CD4-positive, alpha-beta memory T cell (primary cell): ENCODE measurements around the gene ITLN1. TPM values are rescaled to one million over a fixed set of nuclear protein-coding genes. Genes with fewer than 3 reads are reported as not detected.

Experiments
- CTCF ChIA-PET: fragments of 350-600 bp; sonication (Branson Sonifier 250); formaldehyde crosslinking; loops from one replicate; lab custom pipeline; 2021; ENCODE audit warnings: inconsistent platforms; ENCODE audit not compliant: partially characterized antibody; lab: Charles Lee
- POLR2A ChIA-PET: fragments of 350-600 bp; sonication (Branson Sonifier 250); formaldehyde crosslinking; loops from one replicate; lab custom pipeline; 2021; ENCODE audit not compliant: partially characterized antibody; lab: Charles Lee
- DNase-seq, 5 donors: peaks; one replicate each; pipeline versions ENCODE4 v3.0.0 to v3.0.0-alpha.2; 2020 to 2022; ENCODE audit warnings: mixed read lengths in 1 of 5
- H3K27ac ChIP-seq: one replicate; pipeline ENCODE4 v1.7.0; 2013; ENCODE audit warnings: low read depth, low read length
- H3K27me3 ChIP-seq: 2 replicates; pipeline ENCODE4 v1.7.0; 2013; ENCODE audit warnings: mild to moderate bottlenecking, low read length, moderate library complexity; ENCODE audit not compliant: insufficient read depth
- H3K36me3 ChIP-seq: 2 replicates; pipeline ENCODE4 v1.7.0; 2013; ENCODE audit warnings: mild to moderate bottlenecking, low read length, moderate library complexity; ENCODE audit not compliant: insufficient read depth
- H3K4me1 ChIP-seq: 2 replicates; pipeline ENCODE4 v1.7.0; 2013; ENCODE audit warnings: mild to moderate bottlenecking, low read length, moderate library complexity; ENCODE audit not compliant: insufficient read depth
- H3K4me3 ChIP-seq, 2 donors: one replicate each; pipeline ENCODE4 v1.7.0; 2013; ENCODE audit warnings: low read length in 2 of 2, mild to moderate bottlenecking in 1 of 2
- H3K9me3 ChIP-seq, 2 donors: one replicate each; pipeline ENCODE4 v1.7.0; 2013; ENCODE audit warnings: low read length in 2 of 2, control low read depth in 1 of 2; ENCODE audit not compliant: control insufficient read depth in 1 of 2
- H3K27ac Mint-ChIP-seq, 7 donors: one replicate each; pipeline ENCODE4 v1.8.0; 2020 to 2021; ENCODE audit warnings: mixed read lengths in 7 of 7, mild to moderate bottlenecking in 6 of 7, inconsistent platforms in 3 of 7, moderate library complexity in 3 of 7
- H3K27me3 Mint-ChIP-seq, 2 donors: one replicate each; pipeline ENCODE4 v1.8.0; 2020 to 2021; ENCODE audit warnings: mixed read lengths in 2 of 2
- H3K36me3 Mint-ChIP-seq, 2 donors: one replicate each; pipeline ENCODE4 v1.8.0; 2020 to 2021; ENCODE audit warnings: mixed read lengths in 2 of 2, inconsistent platforms in 1 of 2, mild to moderate bottlenecking in 1 of 2
- H3K4me1 Mint-ChIP-seq, 4 donors: one replicate each; pipeline ENCODE4 v1.8.0; 2020 to 2021; ENCODE audit warnings: mixed read lengths in 4 of 4, mild to moderate bottlenecking in 1 of 4
- H3K4me3 Mint-ChIP-seq, 8 donors: one replicate each; pipeline ENCODE4 v1.8.0; 2020 to 2021; ENCODE audit warnings: mixed read lengths in 8 of 8, mild to moderate bottlenecking in 7 of 8, moderate library complexity in 6 of 8, inconsistent platforms in 3 of 8
- H3K9me3 Mint-ChIP-seq, 8 donors: one replicate each; pipeline ENCODE4 v1.8.0; 2020 to 2021; ENCODE audit warnings: mixed read lengths in 8 of 8, mild to moderate bottlenecking in 5 of 8, inconsistent platforms in 3 of 8, moderate library complexity in 1 of 8
- intact Hi-C: fragments of 100-400 bp; cut with micrococcal nuclease; formaldehyde crosslinking; loops from one replicate; pipeline ENCODE4 v1.15.1; 2023
- polyA plus RNA-seq, 2 donors: library from polyadenylated mRNA; unstranded; fragments of 300-500 nt; fragmentation: Illumina TruSeq; gene quantifications; one replicate each; pipeline ENCODE4 v1.2.3, GENCODE V29; 2021
- total RNA-seq, 2 experiments: library from RNA; stranded (reverse); gene quantifications; one replicate each; pipeline ENCODE4 v1.2.3, GENCODE V29; 2021

ITLN1 gene
- total and polyA plus RNA-seq, 4 experiments from 2014 or later: not detected

DNA sequence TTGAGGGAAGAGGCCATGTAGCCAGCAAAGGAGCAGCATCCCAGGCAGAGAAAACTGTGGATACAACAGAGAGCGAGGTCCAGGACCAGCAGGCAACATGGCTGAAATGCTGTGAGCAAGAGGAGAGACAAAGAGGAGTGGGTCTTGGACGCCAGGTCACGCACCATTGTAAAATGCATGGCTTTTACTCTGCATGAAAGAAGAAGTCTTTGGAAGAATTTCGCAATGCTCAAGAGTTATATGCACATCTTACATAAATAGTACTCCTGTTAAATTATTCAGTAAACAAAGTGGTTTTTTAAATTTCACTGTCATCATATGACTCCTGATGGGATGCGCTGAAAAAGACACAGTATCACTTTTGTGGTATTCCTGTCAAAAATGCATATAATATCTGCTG is 25.8 kb downstream of the ITLN1 start:
- ChIA-PET CTCF (no interaction called here), POLR2A (no interaction called here)
- Histone ChIP-seq H3K9me3 (no peaks in the 10 kb centered on the region), H3K36me3 (no peaks in the 10 kb centered on the region), H3K4me3 (no peak overlapping the region), H3K4me1 (peaks cover 26% of the 10 kb centered on the region), H3K27me3 (no peaks in the 10 kb centered on the region), H3K27ac (no peak overlapping the region)
- Mint-ChIP-seq H3K27me3 (no peaks in the 10 kb centered on the region), H3K27ac (no peak overlapping the region), H3K36me3 (no peaks in the 10 kb centered on the region), H3K4me3 (no peak overlapping the region), H3K9me3 (no peaks in the 10 kb centered on the region), H3K4me1 (peaks cover 5 to 25% (median 15%) of the 10 kb centered on the region in 4 donors)
- DNase-seq: no peak
- intact Hi-C loops: no loop called here

DNA sequence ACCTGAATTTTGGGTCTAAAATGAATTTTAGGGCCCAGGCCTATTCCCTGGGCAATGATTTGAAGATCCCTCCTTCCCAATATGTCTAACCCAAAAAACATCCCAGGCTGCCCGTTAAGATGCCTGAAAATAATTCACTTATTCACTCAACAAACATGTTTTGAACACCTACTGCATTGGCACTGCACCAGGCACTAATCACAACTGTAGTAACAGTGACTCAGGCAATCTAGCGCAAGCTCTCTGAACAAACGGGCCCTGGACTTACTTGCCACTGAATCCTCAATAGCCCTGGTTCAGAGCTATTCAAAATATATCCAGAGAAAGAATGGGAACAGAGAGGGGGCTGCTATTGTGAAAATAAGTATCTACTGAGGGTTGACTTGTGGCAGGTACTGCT is 26.5 kb downstream of the ITLN1 start:
- Histone ChIP-seq H3K27ac (no peak overlapping the region), H3K27me3 (no peaks in the 10 kb centered on the region), H3K4me3 (no peak overlapping the region), H3K9me3 (no peaks in the 10 kb centered on the region), H3K4me1 (peaks cover 26% of the 10 kb centered on the region), H3K36me3 (no peaks in the 10 kb centered on the region)
- intact Hi-C loops: no loop called here
- POLR2A ChIA-PET: no interaction called here
- Mint-ChIP-seq H3K27me3 (no peaks in the 10 kb centered on the region), H3K9me3 (no peaks in the 10 kb centered on the region), H3K4me1 (peaks cover 5 to 19% (median 11%) of the 10 kb centered on the region in 4 donors), H3K36me3 (no peaks in the 10 kb centered on the region), H3K4me3 (no peak overlapping the region), H3K27ac (no peak overlapping the region)
- CTCF ChIA-PET: no interaction called here
- DNase-seq: no peak

DNA sequence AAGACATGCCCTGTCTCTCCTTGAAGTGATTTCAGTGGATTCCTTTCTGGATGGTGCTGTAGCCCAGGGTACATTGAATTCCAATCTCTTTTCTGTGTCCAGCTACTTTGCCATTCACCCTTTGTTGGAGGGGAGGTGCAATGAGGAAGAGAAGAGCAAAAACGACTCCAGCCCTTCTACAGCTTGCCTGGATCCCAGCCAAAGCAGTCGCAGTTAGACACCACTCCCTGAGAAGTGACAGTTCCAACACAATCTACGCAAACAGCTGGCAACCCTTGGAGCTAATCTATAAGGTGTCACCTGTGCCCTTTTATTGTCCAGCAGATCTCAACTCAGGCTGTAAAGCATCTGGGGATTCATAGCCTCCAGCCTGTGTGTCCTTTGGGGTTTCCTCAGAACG is 26.9 kb downstream of the ITLN1 start:
- ChIA-PET POLR2A (no interaction called here), CTCF (no interaction called here)
- H3K27ac Mint-ChIP-seq: peak overlapping the region in 1 of 7 donors; percentile 29
- no peaks in the 10 kb centered on the region for H3K27me3 Mint-ChIP-seq
- H3K9me3 Mint-ChIP-seq: no peaks in the 10 kb centered on the region
- peaks cover 5 to 19% (median 11%) of the 10 kb centered on the region in 4 donors for H3K4me1 Mint-ChIP-seq
- no peaks in the 10 kb centered on the region for H3K36me3 ChIP-seq
- H3K27ac ChIP-seq: no peak overlapping the region
- H3K4me3 Mint-ChIP-seq: no peak overlapping the region
- no peaks in the 10 kb centered on the region for H3K27me3 ChIP-seq
- peaks cover 26% of the 10 kb centered on the region for H3K4me1 ChIP-seq
- intact Hi-C loops: no loop called here
- no peaks in the 10 kb centered on the region for H3K36me3 Mint-ChIP-seq
- no peak overlapping the region for H3K4me3 ChIP-seq
- no peak for DNase-seq
- H3K9me3 ChIP-seq: no peaks in the 10 kb centered on the region

DNA sequence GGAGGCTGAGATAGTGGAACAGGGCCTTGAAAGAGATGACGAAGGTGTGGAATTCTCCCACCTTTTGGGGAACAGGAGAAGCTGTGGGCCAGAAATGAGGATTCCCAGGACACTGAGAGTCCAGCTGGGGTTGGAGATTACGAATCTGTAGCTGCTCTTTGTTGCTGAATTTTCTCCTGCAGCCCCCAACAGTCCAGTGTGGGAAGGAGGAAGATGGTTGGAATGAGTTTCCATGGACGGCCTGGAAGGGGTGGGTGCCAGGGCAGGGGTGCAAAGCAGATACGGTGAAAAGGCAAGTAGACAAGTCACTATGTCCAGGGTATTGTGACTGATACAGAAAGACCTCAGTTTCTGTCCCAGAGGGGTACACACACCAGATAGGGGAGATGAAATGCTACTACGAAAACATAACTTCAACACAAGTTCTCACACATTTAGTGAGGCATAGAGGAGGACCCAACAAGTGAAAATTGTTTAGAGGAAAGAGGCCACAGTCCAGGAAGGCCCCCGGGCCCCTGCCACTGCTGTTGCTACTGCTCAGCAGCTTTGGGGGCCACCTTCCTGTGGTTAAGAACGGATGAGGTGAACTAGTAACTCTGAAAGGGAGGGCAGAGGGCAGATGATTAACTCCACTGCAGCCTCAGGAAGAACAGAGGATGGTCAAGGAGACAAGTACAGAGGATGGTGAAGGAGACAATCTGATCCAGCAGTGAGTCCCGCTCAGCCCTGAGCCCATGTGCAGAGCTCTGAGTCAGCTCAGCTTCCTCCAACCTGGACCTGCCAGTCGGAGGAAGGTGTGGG is 29.6 kb downstream of the ITLN1 start:
- Mint-ChIP-seq H3K36me3 (no peaks in the 10 kb centered on the region), H3K9me3 (no peaks in the 10 kb centered on the region), H3K27me3 (no peaks in the 10 kb centered on the region), H3K27ac (no peak overlapping the region), H3K4me3 (no peak overlapping the region), H3K4me1 (peaks cover 0 to 8% (median 1%) of the 10 kb centered on the region in 4 donors)
- no peaks in the 10 kb centered on the region for H3K36me3 ChIP-seq
- DNase-seq: no peak
- H3K27ac ChIP-seq: no peak overlapping the region
- H3K4me1 ChIP-seq: peaks cover 13% of the 10 kb centered on the region
- intact Hi-C loops: no loop called here
- no peaks in the 10 kb centered on the region for H3K9me3 ChIP-seq
- H3K4me3 ChIP-seq: no peak overlapping the region
- CTCF ChIA-PET: interaction anchor here (2.5 to 7.3 kb wide), 2 partner anchors 20 to 96 kb away, joined by 12 to 43 read pairs; no protein-coding TSS in a partner anchor
- POLR2A ChIA-PET: interaction anchor here (2.3 kb wide), 1 partner anchor 18 kb away, joined by 11 read pairs; no protein-coding TSS in a partner anchor
- H3K27me3 ChIP-seq: no peaks in the 10 kb centered on the region

DNA sequence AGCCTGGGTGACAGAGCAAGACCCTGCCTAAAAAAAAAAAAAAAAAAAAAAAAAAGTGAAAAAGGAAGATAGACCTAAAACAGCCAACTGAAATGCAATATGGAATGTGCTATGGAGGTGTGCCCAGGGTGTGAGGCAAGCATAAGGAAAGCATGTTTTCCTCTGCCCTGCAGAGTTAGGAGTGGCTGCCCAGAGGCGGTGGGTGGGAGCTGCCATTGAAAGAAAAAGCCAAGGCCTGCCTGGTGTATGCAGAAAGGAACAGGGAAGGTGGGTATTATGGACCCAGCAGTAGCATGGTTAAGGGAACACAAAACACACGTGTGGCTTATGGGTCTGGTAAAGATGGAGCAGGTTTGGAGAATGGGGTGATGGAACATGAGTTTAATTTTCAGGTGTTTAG is 31.2 kb downstream of the ITLN1 start:
- H3K27ac ChIP-seq: no peak overlapping the region
- no peak overlapping the region for H3K4me3 Mint-ChIP-seq
- no peaks in the 10 kb centered on the region for H3K36me3 ChIP-seq
- peaks cover 13% of the 10 kb centered on the region for H3K4me1 ChIP-seq
- peaks cover 0 to 2% (median 0%) of the 10 kb centered on the region in 4 donors for H3K4me1 Mint-ChIP-seq
- no peaks in the 10 kb centered on the region for H3K27me3 ChIP-seq
- H3K9me3 Mint-ChIP-seq: no peaks in the 10 kb centered on the region
- peak overlapping the region in 3 of 7 donors; percentile 57 to 75 (median 65) for H3K27ac Mint-ChIP-seq
- no peaks in the 10 kb centered on the region for H3K36me3 Mint-ChIP-seq
- H3K9me3 ChIP-seq: no peaks in the 10 kb centered on the region
- H3K4me3 ChIP-seq: no peak overlapping the region
- no peak for DNase-seq
- intact Hi-C loops: no loop called here
- ChIA-PET POLR2A (interaction anchor here (0.9 to 1.3 kb wide), 2 partner anchors 11 to 17 kb away, joined by 3 to 5 read pairs; no protein-coding TSS in a partner anchor), CTCF (interaction anchor here (0.7 to 7.3 kb wide), 2 partner anchors 18 to 132 kb away, joined by 3 to 43 read pairs; no protein-coding TSS in a partner anchor)
- no peaks in the 10 kb centered on the region for H3K27me3 Mint-ChIP-seq

DNA sequence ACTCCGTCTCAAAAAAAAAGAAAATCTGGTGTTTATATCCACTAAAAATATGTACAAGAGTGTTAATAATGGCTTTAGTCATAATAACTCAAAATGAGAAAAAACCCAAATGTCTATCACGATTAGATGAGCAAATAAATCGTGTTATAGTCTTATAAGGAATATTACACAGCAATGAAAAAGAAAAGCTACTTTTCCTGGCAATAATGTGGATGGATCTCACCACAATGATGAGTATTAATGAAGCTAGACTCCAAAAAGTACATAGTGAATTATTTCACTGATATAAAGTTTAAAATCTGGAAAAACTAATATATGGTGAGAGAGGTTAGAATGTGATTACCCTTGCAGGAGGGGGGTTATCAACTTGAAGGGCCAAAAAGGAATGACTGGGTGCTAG is 32.0 kb downstream of the ITLN1 start:
- intact Hi-C loops: no loop called here
- Histone ChIP-seq H3K36me3 (no peaks in the 10 kb centered on the region), H3K9me3 (no peaks in the 10 kb centered on the region), H3K27me3 (no peaks in the 10 kb centered on the region), H3K27ac (no peak overlapping the region), H3K4me1 (peaks cover 13% of the 10 kb centered on the region), H3K4me3 (no peak overlapping the region)
- H3K4me1 Mint-ChIP-seq: peaks cover 0 to 2% (median 0%) of the 10 kb centered on the region in 4 donors
- no peak overlapping the region for H3K27ac Mint-ChIP-seq
- H3K4me3 Mint-ChIP-seq: no peak overlapping the region
- H3K36me3 Mint-ChIP-seq: no peaks in the 10 kb centered on the region
- peaks cover 0 to 3% of the 10 kb centered on the region in 2 donors for H3K27me3 Mint-ChIP-seq
- POLR2A ChIA-PET: interaction anchor here (0.9 to 1.3 kb wide), 2 partner anchors 10 to 16 kb away, joined by 3 to 5 read pairs; no protein-coding TSS in a partner anchor
- CTCF ChIA-PET: interaction anchor here (0.7 to 7.3 kb wide), 4 partner anchors 18 to 169 kb away, joined by 3 to 43 read pairs (median 4); no protein-coding TSS in a partner anchor
- H3K9me3 Mint-ChIP-seq: peaks cover 0 to 2% (median 0%) of the 10 kb centered on the region in 8 donors
- no peak for DNase-seq

DNA sequence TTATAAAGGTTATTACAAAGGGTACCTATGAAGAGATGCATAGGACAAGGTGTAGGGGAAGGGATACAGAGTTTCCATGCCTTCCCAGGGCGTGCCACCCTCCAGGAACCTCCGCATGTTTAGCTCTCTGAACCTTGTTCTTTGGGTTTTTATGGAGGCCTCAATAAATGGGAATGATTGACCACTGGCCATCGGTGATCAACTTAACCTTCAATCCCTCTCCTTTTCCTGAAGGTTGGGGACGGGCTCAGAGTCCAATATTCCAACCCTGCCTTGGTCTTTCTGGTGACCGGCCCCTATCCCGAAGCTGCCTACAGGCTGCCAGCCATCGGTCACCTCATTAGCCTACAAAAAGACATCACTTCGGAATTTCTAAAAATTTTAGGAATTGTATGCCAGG is 34.0 kb downstream of the ITLN1 start:
- H3K36me3 ChIP-seq: no peaks in the 10 kb centered on the region
- no peaks in the 10 kb centered on the region for H3K36me3 Mint-ChIP-seq
- no peak overlapping the region for H3K27ac ChIP-seq
- no peak for DNase-seq
- peaks cover 0 to 2% (median 0%) of the 10 kb centered on the region in 4 donors for H3K4me1 Mint-ChIP-seq
- intact Hi-C loops: no loop called here
- H3K27me3 Mint-ChIP-seq: peaks cover 0 to 5% of the 10 kb centered on the region in 2 donors
- no peaks in the 10 kb centered on the region for H3K9me3 ChIP-seq
- H3K4me3 Mint-ChIP-seq: no peak overlapping the region
- H3K4me1 ChIP-seq: peaks cover 11% of the 10 kb centered on the region
- H3K9me3 Mint-ChIP-seq: peaks cover 0 to 2% (median 0%) of the 10 kb centered on the region in 8 donors
- no peak overlapping the region for H3K27ac Mint-ChIP-seq
- no peaks in the 10 kb centered on the region for H3K27me3 ChIP-seq
- ChIA-PET POLR2A (no interaction called here), CTCF (interaction anchor here (0.7 to 7.3 kb wide), 4 partner anchors 16 to 101 kb away, joined by 3 to 43 read pairs (median 6); no protein-coding TSS in a partner anchor)
- no peak overlapping the region for H3K4me3 ChIP-seq
